ENCODE data around the gene NANS.

DNA sequence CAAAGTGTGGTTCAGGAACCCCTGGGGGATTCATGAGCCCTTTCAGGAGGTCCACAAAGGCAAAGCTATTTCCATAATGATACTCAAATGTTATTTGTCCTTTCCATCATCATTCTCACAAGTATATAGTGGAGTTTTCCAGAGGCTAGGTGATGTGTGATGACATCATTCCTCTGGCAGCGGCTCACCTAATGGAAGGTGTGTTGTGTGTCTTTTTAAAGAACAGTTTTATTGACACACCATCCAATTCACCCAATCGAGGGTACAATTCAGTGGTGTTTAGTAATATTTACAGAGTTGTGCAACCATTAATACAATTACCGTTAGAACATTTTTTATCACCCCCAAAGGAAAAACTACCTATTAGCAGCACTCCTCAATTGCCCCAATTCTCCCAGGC, 9.7 kb downstream of the NANS start:
- TF ChIP-seq, protein P1, sequence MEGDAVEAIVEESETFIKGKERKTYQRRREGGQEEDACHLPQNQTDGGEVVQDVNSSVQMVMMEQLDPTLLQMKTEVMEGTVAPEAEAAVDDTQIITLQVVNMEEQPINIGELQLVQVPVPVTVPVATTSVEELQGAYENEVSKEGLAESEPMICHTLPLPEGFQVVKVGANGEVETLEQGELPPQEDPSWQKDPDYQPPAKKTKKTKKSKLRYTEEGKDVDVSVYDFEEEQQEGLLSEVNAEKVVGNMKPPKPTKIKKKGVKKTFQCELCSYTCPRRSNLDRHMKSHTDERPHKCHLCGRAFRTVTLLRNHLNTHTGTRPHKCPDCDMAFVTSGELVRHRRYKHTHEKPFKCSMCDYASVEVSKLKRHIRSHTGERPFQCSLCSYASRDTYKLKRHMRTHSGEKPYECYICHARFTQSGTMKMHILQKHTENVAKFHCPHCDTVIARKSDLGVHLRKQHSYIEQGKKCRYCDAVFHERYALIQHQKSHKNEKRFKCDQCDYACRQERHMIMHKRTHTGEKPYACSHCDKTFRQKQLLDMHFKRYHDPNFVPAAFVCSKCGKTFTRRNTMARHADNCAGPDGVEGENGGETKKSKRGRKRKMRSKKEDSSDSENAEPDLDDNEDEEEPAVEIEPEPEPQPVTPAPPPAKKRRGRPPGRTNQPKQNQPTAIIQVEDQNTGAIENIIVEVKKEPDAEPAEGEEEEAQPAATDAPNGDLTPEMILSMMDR (IDR thresholded peaks at IDR 0.05): no peak
- TF ChIP-seq EZH2phosphoT487 (IDR thresholded peaks at IDR 0.05): no peak

Measured in neural progenitor cell (in vitro differentiated cells).